ENCODE results near the gene HES7.

HES7 gene

DNA sequence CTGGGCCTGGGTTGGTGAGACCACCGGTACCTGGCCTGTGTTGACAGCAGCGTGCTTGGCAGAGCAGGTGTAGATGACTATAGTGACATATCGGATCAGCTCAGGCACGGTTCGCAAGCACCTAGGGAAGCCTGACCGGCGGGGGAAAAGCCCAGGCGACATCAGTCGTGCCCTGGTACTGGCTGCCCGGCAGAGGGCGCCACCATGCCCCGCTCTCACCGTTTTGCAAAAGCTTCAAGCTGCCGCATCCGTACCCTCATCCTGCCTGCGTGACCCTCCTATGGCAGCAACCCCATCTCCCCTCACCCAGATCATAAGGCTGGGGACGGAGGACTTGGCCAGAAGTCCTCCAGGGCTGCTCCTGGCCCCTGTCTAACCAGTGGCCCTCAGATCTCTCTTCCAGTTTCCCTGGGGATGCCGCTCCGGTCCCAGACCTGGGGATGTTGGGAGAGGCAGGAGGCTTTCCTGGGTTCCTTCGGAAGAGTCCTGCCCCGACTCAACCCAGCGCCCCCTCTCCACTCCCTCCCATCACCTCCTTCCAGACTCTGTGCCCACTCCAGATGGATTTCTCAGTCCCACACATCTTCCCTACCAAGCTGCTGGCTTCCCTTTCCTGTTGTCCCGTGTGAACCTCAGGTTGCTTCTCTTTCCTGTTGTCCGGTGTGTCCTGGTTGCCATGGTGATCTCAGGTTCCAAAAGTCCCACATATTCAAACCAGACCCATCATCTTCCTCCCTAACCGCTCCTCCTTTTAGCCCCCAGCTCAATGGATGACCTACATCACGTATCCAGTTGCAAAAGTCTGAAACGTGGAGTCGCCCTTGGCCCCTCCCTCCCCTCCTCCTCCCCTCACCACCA is 50.0 kb downstream of the HES7 start:
- H3K4me3 ChIP-seq (ENCODE audit: control insufficient read depth, low read depth, low read length), result no peak overlapping the region
- TF ChIP-seq CTCF (IDR thresholded peaks at IDR 0.05; ENCODE audit: control insufficient read depth, insufficient read depth, low read depth, low read length, missing control alignments), result peak; percentile 95
- DNase-seq (ENCODE audit: low read depth), result no peak

GRCh38 chr17:8072729-8073461 is 51.0 kb downstream of the HES7 start:
- TF ChIP-seq CTCF (IDR thresholded peaks at IDR 0.05; ENCODE audit: control insufficient read depth, insufficient read depth, low read depth, low read length, missing control alignments), result no peak
- H3K4me3 ChIP-seq (ENCODE audit: control insufficient read depth, low read depth, low read length), result no peak overlapping the region
- DNase-seq (ENCODE audit: low read depth), result no peak

DNA sequence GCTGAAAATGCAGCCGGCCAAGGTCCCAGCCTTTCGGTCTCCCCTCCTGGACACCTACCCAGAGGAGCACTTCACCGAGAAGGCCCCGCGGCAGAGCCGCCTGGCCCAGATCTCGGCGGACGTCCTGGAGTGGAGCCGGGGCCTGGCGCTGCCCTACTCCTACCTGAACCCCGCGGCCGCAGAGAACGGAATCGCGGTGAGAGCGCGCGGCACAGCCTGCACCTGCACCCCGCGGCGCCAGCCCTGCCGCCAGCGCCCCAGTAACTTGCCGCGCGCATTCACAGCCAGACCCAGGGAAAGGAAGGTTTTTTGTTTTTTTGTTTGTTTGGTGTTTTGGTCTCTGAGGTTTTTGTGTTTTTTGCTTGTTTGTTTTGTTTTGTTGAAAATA is 51.6 kb downstream of the HES7 start:
- H3K4me3 ChIP-seq (ENCODE audit: control insufficient read depth, low read depth, low read length), result no peak overlapping the region
- no peak for DNase-seq (ENCODE audit: low read depth)
- no peak for TF ChIP-seq CTCF (IDR thresholded peaks at IDR 0.05; ENCODE audit: control insufficient read depth, insufficient read depth, low read depth, low read length, missing control alignments)

DNA sequence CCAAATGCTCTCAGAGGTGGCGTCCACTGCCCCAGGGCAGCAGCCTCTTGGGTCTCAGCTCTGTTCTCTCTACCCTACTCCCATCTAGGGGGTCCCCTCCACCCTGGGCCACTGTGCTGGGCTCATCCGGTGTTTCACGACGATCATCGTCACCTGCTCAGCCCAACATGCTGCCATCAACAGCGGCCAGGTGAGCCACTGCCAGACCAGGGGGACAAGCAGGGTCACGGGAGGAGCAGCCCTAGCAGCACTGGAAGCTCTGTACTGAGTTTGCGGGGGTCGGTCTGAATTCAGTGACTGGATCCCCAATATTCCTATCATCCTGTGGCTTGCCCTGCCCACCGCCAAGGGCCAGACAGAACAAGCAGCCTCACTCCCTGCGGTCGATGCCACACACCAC is 52.4 kb downstream of the HES7 start:
- no peak for TF ChIP-seq CTCF (IDR thresholded peaks at IDR 0.05; ENCODE audit: control insufficient read depth, insufficient read depth, low read depth, low read length, missing control alignments)
- no peak for DNase-seq (ENCODE audit: low read depth)
- H3K4me3 ChIP-seq (ENCODE audit: control insufficient read depth, low read depth, low read length), result no peak overlapping the region
